ENCODE data around the gene PRSS48.

PRSS48 gene

DNA sequence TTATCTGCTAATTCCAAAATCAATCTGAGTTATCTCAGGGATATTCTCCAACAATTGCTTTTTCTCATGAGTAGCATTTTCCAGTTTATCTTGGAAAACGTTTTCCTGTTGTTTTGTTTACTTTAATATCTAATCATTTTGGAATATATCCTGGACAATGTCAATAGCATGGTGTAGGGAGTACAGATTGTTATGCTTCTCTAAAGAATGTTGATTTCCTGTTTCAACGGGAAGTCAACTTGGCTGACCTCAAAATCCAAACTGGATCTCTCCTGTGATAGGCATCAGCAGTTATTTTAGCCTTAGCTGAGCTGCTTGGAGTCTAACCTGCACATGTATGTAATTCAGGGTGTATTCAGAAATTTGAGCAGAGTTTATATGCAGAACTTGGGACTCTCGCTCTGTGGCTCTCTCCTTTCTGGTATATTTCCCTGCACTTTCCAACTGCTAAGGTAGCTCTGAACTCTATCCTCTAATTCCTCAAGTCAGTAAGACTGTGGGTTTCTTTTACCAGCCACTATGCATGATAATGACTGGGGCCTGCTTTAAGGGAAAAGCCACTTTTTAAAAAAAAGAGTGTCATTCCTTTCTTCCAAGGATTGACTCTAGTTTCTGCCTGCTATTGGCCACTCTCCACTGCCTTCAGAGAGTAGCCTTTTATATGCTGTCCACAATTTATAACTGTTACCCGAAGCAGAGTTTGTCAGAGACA lies 7.7 kb downstream of the PRSS48 start:
- Histone ChIP-seq H3K36me3 (ENCODE audit: insufficient read depth, low read length) (no peaks in the 10 kb centered on the region), H2AFZ (ENCODE audit: low read depth, low read length) (no peak overlapping the region), H3K9me3 (ENCODE audit: low read length) (peaks cover 2% of the 10 kb centered on the region), H3K4me1 (ENCODE audit: insufficient read depth, low read length) (no peaks in the 10 kb centered on the region), H3K4me3 (ENCODE audit: low read length) (no peak overlapping the region), H3K27me3 (ENCODE audit: insufficient read depth, low read length) (no peaks in the 10 kb centered on the region)

DNA sequence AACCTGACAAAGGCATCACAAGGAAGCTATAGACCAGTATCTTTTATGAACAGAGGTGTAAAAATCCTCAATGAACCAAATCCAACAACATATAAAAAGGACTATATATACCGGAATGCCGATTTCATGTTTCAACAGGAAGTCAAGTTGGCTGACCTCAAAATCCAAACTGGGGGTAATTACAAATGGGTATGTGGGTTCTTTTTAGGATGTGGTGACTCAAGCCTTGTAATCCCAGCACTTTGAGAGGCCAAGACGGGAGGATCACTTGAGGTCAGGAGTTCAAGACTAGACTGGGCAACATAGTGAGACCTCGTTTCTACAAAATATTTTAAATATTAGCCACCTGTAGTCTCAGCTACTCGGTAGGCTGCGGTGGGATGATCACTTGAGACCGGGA lies 10.4 kb downstream of the PRSS48 start:
- Histone ChIP-seq H3K4me1 (ENCODE audit: insufficient read depth, low read length) (no peaks in the 10 kb centered on the region), H3K9me3 (ENCODE audit: low read length) (peaks cover 6% of the 10 kb centered on the region), H3K36me3 (ENCODE audit: insufficient read depth, low read length) (no peaks in the 10 kb centered on the region), H2AFZ (ENCODE audit: low read depth, low read length) (no peak overlapping the region), H3K4me3 (ENCODE audit: low read length) (no peak overlapping the region), H3K27me3 (ENCODE audit: insufficient read depth, low read length) (no peaks in the 10 kb centered on the region)

- no peaks in the 10 kb centered on the region for H3K4me1 ChIP-seq (ENCODE audit: insufficient read depth, low read length)
- H3K36me3 ChIP-seq (ENCODE audit: insufficient read depth, low read length) = no peaks in the 10 kb centered on the region
Observed at GRCh38 chr4:151291485-151291884, 14.5 kb downstream of the PRSS48 start.

DNA sequence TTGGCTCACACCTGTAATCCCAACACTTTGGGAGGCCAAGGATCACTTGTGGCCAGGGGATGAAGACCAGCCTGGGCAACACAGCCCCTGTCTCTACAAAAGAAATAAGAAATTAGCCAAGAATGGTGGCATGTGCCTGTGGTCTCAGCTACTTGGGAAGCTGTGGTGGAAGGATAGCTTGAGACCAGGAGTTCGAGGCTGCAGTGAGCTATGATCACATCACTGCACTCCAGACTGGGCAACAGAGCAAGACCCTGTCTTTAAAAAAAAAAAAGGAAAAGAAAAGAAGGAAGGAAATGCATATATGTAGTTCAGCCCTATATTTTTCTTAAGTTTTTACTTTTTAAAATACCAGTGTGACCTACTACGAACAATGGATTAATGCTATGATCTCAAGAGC lies 15.1 kb downstream of the PRSS48 start:
- no peaks in the 10 kb centered on the region for H3K27me3 ChIP-seq (ENCODE audit: insufficient read depth, low read length)
- H3K4me3 ChIP-seq (ENCODE audit: low read length) = no peak overlapping the region
- peaks cover 5% of the 10 kb centered on the region for H3K9me3 ChIP-seq (ENCODE audit: low read length)
- no peaks in the 10 kb centered on the region for H3K36me3 ChIP-seq (ENCODE audit: insufficient read depth, low read length)
- H3K4me1 ChIP-seq (ENCODE audit: insufficient read depth, low read length) = no peaks in the 10 kb centered on the region
- H2AFZ ChIP-seq (ENCODE audit: low read depth, low read length) = no peak overlapping the region

More at GRCh38 chr4:151291485-151291884, 14.5 kb downstream of the PRSS48 start:
- Histone ChIP-seq H3K9me3 (ENCODE audit: low read length) (peaks cover 5% of the 10 kb centered on the region), H2AFZ (ENCODE audit: low read depth, low read length) (no peak overlapping the region), H3K27me3 (ENCODE audit: insufficient read depth, low read length) (no peaks in the 10 kb centered on the region), H3K4me3 (ENCODE audit: low read length) (no peak overlapping the region)

GRCh38 chr4:151294833-151295496 lies 18.0 kb downstream of the PRSS48 start:
- Histone ChIP-seq H3K27me3 (ENCODE audit: insufficient read depth, low read length) (no peaks in the 10 kb centered on the region), H3K4me3 (ENCODE audit: low read length) (no peak overlapping the region), H3K9me3 (ENCODE audit: low read length) (peaks cover 4% of the 10 kb centered on the region), H3K4me1 (ENCODE audit: insufficient read depth, low read length) (no peaks in the 10 kb centered on the region), H2AFZ (ENCODE audit: low read depth, low read length) (no peak overlapping the region), H3K36me3 (ENCODE audit: insufficient read depth, low read length) (no peaks in the 10 kb centered on the region)

- no peak overlapping the region for H2AFZ ChIP-seq (ENCODE audit: low read depth, low read length)
- no peaks in the 10 kb centered on the region for H3K27me3 ChIP-seq (ENCODE audit: insufficient read depth, low read length)
- no peak overlapping the region for H3K4me3 ChIP-seq (ENCODE audit: low read length)
- H3K9me3 ChIP-seq (ENCODE audit: low read length) = no peaks in the 10 kb centered on the region
- no peaks in the 10 kb centered on the region for H3K4me1 ChIP-seq (ENCODE audit: insufficient read depth, low read length)
- no peaks in the 10 kb centered on the region for H3K36me3 ChIP-seq (ENCODE audit: insufficient read depth, low read length)
Observed at GRCh38 chr4:151296227-151296626, 19.3 kb downstream of the PRSS48 start.

GRCh38 chr4:151297170-151297569 lies 20.2 kb downstream of the PRSS48 start:
- Histone ChIP-seq H3K4me3 (ENCODE audit: low read length) (no peak overlapping the region), H3K36me3 (ENCODE audit: insufficient read depth, low read length) (no peaks in the 10 kb centered on the region), H3K9me3 (ENCODE audit: low read length) (no peaks in the 10 kb centered on the region), H3K27me3 (ENCODE audit: insufficient read depth, low read length) (no peaks in the 10 kb centered on the region), H2AFZ (ENCODE audit: low read depth, low read length) (no peak overlapping the region), H3K4me1 (ENCODE audit: insufficient read depth, low read length) (no peaks in the 10 kb centered on the region)

- Histone ChIP-seq H2AFZ (ENCODE audit: low read depth, low read length) (no peak overlapping the region), H3K27me3 (ENCODE audit: insufficient read depth, low read length) (no peaks in the 10 kb centered on the region), H3K4me3 (ENCODE audit: low read length) (no peak overlapping the region), H3K4me1 (ENCODE audit: insufficient read depth, low read length) (no peaks in the 10 kb centered on the region), H3K36me3 (ENCODE audit: insufficient read depth, low read length) (no peaks in the 10 kb centered on the region), H3K9me3 (ENCODE audit: low read length) (no peaks in the 10 kb centered on the region)
Observed at GRCh38 chr4:151302432-151302831, 25.5 kb downstream of the PRSS48 start.

DNA sequence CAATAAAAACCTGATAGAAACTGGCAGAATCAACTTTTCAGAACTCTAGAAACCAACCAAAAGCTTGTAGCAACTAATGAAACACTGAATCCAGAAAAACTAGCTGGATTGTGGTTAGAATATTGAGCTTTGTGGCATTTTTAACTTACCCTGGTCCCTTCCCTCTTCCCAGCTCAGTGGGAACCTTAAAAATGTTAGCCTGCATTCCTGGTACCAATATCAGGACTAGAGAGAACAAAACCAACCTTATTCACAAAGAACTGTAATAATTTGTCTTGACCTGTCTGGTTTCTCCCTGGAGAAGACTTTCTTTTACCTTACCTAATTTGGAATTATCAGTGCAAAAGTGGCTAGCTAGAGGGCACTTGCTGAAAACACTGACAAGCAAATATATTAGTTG lies 27.3 kb downstream of the PRSS48 start:
- H2AFZ ChIP-seq (ENCODE audit: low read depth, low read length) = no peak overlapping the region

GRCh38 chr4:151304755-151305154 lies 27.8 kb downstream of the PRSS48 start:
- no peaks in the 10 kb centered on the region for H3K9me3 ChIP-seq (ENCODE audit: low read length)
- H3K27me3 ChIP-seq (ENCODE audit: insufficient read depth, low read length) = no peaks in the 10 kb centered on the region
- no peak overlapping the region for H2AFZ ChIP-seq (ENCODE audit: low read depth, low read length)
- no peaks in the 10 kb centered on the region for H3K4me1 ChIP-seq (ENCODE audit: insufficient read depth, low read length)
- H3K4me3 ChIP-seq (ENCODE audit: low read length) = no peak overlapping the region
- no peaks in the 10 kb centered on the region for H3K36me3 ChIP-seq (ENCODE audit: insufficient read depth, low read length)

More for the DNA sequence above, 27.3 kb downstream of the PRSS48 start:
- no peak overlapping the region for H3K4me3 ChIP-seq (ENCODE audit: low read length)
- no peaks in the 10 kb centered on the region for H3K9me3 ChIP-seq (ENCODE audit: low read length)
- H3K36me3 ChIP-seq (ENCODE audit: insufficient read depth, low read length) = no peaks in the 10 kb centered on the region
- no peaks in the 10 kb centered on the region for H3K4me1 ChIP-seq (ENCODE audit: insufficient read depth, low read length)
- H3K27me3 ChIP-seq (ENCODE audit: insufficient read depth, low read length) = no peaks in the 10 kb centered on the region

DNA sequence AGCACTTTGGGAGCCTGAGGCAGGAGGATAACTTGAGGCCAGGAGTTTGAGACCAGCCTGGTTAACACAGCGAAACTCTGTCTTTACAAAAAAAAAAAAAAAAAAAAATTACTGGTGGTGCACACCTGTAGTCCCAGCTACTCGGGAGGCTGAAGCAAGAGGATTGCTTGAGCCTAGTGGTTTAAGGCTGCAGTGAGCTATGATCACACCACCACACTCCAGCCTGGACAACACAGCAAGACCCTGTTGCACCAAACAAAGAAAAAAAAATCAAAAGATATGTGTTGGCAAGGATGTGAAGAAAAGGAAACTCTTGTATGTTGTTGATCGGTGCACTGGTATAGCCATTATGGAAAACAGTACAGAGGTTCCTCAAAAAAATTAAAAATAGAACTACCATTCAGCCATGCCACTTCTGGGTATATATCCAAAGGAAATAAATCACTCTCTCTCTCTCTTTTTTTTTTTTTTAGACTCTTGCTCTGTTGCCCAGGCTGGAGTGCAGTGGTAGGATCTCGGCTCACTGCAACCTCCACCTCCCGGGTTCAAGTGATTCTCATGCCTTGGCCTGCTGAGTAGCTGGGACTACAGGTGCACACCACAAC lies 33.3 kb downstream of the PRSS48 start:
- Histone ChIP-seq H3K36me3 (ENCODE audit: insufficient read depth, low read length) (no peaks in the 10 kb centered on the region), H3K27me3 (ENCODE audit: insufficient read depth, low read length) (no peaks in the 10 kb centered on the region), H2AFZ (ENCODE audit: low read depth, low read length) (no peak overlapping the region), H3K4me1 (ENCODE audit: insufficient read depth, low read length) (no peaks in the 10 kb centered on the region), H3K9me3 (ENCODE audit: low read length) (no peaks in the 10 kb centered on the region), H3K4me3 (ENCODE audit: low read length) (no peak overlapping the region)

DNA sequence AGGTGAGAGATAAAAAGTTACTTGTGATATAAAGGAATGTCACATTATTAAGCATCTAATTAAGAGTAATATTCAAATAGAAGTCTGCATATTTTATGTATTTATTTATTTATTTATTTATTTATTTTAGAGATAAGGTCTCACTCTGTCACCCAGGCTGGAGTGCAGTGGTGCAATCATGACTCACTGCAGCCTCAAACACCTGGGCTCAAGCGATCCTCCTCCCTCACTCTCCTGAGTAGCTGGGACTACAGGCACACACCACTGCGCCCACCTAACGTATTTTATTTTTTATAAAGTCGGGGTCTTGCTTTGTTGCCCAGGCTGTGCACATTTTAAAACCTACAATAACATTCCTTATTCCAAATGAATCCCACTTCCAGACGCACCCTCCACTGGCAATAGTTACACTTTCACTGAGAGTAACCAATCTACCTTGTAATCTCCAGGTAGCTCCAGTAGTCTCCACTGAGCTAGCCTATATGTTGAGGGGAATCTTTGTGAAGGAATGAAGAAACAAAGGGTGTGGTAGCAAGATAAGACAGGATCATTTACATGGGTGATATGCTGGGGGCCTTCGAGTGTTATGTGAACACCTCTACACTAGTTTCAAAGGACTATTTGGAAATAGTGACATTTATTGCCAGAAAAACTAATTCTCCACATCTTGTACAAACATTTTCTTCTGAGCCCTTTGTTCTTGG lies 36.5 kb downstream of the PRSS48 start:
- H3K36me3 ChIP-seq (ENCODE audit: insufficient read depth, low read length) = no peaks in the 10 kb centered on the region
- H2AFZ ChIP-seq (ENCODE audit: low read depth, low read length) = no peak overlapping the region
- H3K27me3 ChIP-seq (ENCODE audit: insufficient read depth, low read length) = no peaks in the 10 kb centered on the region
- H3K9me3 ChIP-seq (ENCODE audit: low read length) = no peaks in the 10 kb centered on the region
- no peak overlapping the region for H3K4me3 ChIP-seq (ENCODE audit: low read length)
- no peaks in the 10 kb centered on the region for H3K4me1 ChIP-seq (ENCODE audit: insufficient read depth, low read length)

GRCh38 chr4:151314010-151314355 lies 37.0 kb downstream of the PRSS48 start:
- no peaks in the 10 kb centered on the region for H3K27me3 ChIP-seq (ENCODE audit: insufficient read depth, low read length)
- H2AFZ ChIP-seq (ENCODE audit: low read depth, low read length) = no peak overlapping the region
- no peaks in the 10 kb centered on the region for H3K4me1 ChIP-seq (ENCODE audit: insufficient read depth, low read length)
- no peaks in the 10 kb centered on the region for H3K9me3 ChIP-seq (ENCODE audit: low read length)
- H3K4me3 ChIP-seq (ENCODE audit: low read length) = no peak overlapping the region
- no peaks in the 10 kb centered on the region for H3K36me3 ChIP-seq (ENCODE audit: insufficient read depth, low read length)

Data from neuron (in vitro differentiated cells).